ENCODE data around the gene SIK2.

SIK2 gene

DNA sequence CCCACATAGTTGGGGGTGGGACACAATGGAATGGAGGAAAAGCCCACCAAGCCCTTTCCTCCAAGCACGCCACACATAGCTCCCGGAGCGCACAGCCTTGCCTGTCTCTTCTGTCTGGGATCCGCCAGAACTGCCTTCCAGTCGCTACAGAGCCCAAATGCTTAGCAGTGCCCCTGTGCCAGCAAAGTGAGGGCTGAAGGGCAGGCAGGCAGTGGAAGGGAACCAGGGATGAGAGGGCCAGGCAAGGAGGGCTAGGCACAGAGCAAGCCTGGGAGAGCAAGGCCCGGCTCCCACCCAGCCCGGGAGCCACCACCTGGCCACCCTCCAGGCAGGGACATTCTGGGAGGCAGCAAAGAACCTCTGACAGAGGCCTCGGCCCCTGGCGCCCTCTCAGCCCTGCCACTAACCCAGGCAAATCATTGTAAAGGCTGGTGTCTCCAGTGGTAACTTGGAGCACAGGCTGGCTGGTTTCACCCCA is 131.4 kb downstream of the SIK2 start:
- peak; percentile 1; the same call in 2 of the 3 replicates for ATAC-seq
- TF ChIP-seq ZNF8 (CRISPR knock-in tag; IDR thresholded peaks at IDR 0.05) (no peak), SNAI2 (CRISPR knock-in tag; IDR thresholded peaks at IDR 0.05) (no peak), TCF4 (CRISPR knock-in tag; IDR thresholded peaks at IDR 0.05; ENCODE audit: borderline replicate concordance) (no peak), RARB (CRISPR knock-in tag; IDR thresholded peaks at IDR 0.05) (no peak), OSR1 (CRISPR knock-in tag; IDR thresholded peaks at IDR 0.05) (no peak), GLIS3 (CRISPR knock-in tag; IDR thresholded peaks at IDR 0.05) (no peak), PPARA (CRISPR knock-in tag; IDR thresholded peaks at IDR 0.05; ENCODE audit: borderline replicate concordance) (no peak), POU6F1 (CRISPR knock-in tag; IDR thresholded peaks at IDR 0.05; ENCODE audit: borderline replicate concordance, low read depth) (no peak), ZC3H10 (CRISPR knock-in tag; IDR thresholded peaks at IDR 0.05) (no peak)

- TF ChIP-seq SNAI2 (CRISPR knock-in tag; IDR thresholded peaks at IDR 0.05) (0 out of 2 replicates have a peak, but pooled peaks have one; percentile 4), ZNF565 (CRISPR knock-in tag; conservative IDR thresholded peaks at IDR 0.05; ENCODE audit: low read depth) (no peak)
- ATAC-seq: peak; percentile 1; the same call in 2 of the 3 replicates
These were observed 132.1 kb downstream of the SIK2 start for GRCh38 chr11:111734101-111734953.

GRCh38 chr11:111734954-111735261 is 132.7 kb downstream of the SIK2 start:
- no peak for TF ChIP-seq SNAI2 (CRISPR knock-in tag; IDR thresholded peaks at IDR 0.05)
- no peak for TF ChIP-seq BACH2 (CRISPR knock-in tag; IDR thresholded peaks at IDR 0.05; ENCODE audit: borderline replicate concordance)
- 0 out of 2 replicates have a peak, but pooled peaks have one; percentile 62 for TF ChIP-seq GLIS3 (CRISPR knock-in tag; IDR thresholded peaks at IDR 0.05)
- TF ChIP-seq CSDC2 (CRISPR knock-in tag; IDR thresholded peaks at IDR 0.05): peak; percentile 68; the same call in 1 of the 2 replicates
- no peak; the same call in 1 of the 2 replicates for TF ChIP-seq TCF4 (CRISPR knock-in tag; IDR thresholded peaks at IDR 0.05; ENCODE audit: borderline replicate concordance)
- TF ChIP-seq, protein P1, sequence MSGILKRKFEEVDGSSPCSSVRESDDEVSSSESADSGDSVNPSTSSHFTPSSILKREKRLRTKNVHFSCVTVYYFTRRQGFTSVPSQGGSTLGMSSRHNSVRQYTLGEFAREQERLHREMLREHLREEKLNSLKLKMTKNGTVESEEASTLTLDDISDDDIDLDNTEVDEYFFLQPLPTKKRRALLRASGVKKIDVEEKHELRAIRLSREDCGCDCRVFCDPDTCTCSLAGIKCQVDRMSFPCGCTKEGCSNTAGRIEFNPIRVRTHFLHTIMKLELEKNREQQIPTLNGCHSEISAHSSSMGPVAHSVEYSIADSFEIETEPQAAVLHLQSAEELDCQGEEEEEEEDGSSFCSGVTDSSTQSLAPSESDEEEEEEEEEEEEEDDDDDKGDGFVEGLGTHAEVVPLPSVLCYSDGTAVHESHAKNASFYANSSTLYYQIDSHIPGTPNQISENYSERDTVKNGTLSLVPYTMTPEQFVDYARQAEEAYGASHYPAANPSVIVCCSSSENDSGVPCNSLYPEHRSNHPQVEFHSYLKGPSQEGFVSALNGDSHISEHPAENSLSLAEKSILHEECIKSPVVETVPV (CRISPR knock-in tag; IDR thresholded peaks at IDR 0.05): no peak
- 0 out of 2 replicates have a peak, but pooled peaks have one; percentile 44 for TF ChIP-seq ZNF8 (CRISPR knock-in tag; IDR thresholded peaks at IDR 0.05)
- TF ChIP-seq ZNF70 (CRISPR knock-in tag; IDR thresholded peaks at IDR 0.05): no peak
- no peak for TF ChIP-seq ZC3H10 (CRISPR knock-in tag; IDR thresholded peaks at IDR 0.05)
- TF ChIP-seq ESRRG (CRISPR knock-in tag; IDR thresholded peaks at IDR 0.05): no peak
- no peak for TF ChIP-seq OSR1 (CRISPR knock-in tag; IDR thresholded peaks at IDR 0.05)
- 0 out of 2 replicates have a peak, but pooled peaks have one; percentile 34 for TF ChIP-seq TSHZ2 (CRISPR knock-in tag; IDR thresholded peaks at IDR 0.05)
- TF ChIP-seq ZNF565 (CRISPR knock-in tag; conservative IDR thresholded peaks at IDR 0.05; ENCODE audit: low read depth): no peak
- 0 out of 2 replicates have a peak, but pooled peaks have one; percentile 35 for TF ChIP-seq POU6F1 (CRISPR knock-in tag; IDR thresholded peaks at IDR 0.05; ENCODE audit: borderline replicate concordance, low read depth)
- TF ChIP-seq PATZ1 (CRISPR knock-in tag; IDR thresholded peaks at IDR 0.05; ENCODE audit: borderline replicate concordance): no peak
- peak; percentile 62; the same call in 1 of the 2 replicates for TF ChIP-seq ZFP3 (CRISPR knock-in tag; IDR thresholded peaks at IDR 0.05)
- no peak for ATAC-seq
